H1 (cell line): Measurements from ENCODE around the gene CSNK2B.

Source experiments
- BCL11A ChIP-seq, 2 experiments: IDR thresholded peaks; one replicate each; pipeline ENCODE4 v1.6.1; 2011; ENCODE audit warnings: low read depth in 2 of 2, low read length in 2 of 2, mild to moderate bottlenecking in 2 of 2
- CEBPB ChIP-seq: IDR thresholded peaks from 2 replicates; pipeline ENCODE4 v1.6.1; 2012; ENCODE audit warnings: low read depth, low read length
- EGR1 ChIP-seq: IDR thresholded peaks from 2 replicates; pipeline ENCODE4 v1.6.1; 2011; ENCODE audit warnings: low read depth, low read length, borderline replicate concordance
- EZH2 ChIP-seq: fragments of 200-600 bp; sonication (generic); IDR thresholded peaks from 2 replicates; pipeline ENCODE4 v1.7.1; 2012; ENCODE audit warnings: low read depth, mild to moderate bottlenecking, moderate library complexity, low read length, inconsistent platforms; ENCODE audit not compliant: severe bottlenecking
- FOSL1 ChIP-seq: IDR thresholded peaks from 2 replicates; pipeline ENCODE4 v1.6.1; 2011; ENCODE audit warnings: mild to moderate bottlenecking, low read depth, low read length, moderate library complexity; ENCODE audit not compliant: insufficient read depth
- GTF2F1 ChIP-seq: IDR thresholded peaks from 2 replicates; pipeline ENCODE4 v1.6.1; 2012; ENCODE audit warnings: low read depth, low read length, improper control_type of control experiment, borderline replicate concordance
- HDAC6 ChIP-seq: IDR thresholded peaks from one replicate; pipeline ENCODE4 v1.7.1; 2012; ENCODE audit warnings: low read depth, mild to moderate bottlenecking, inconsistent platforms, low read length, moderate library complexity
- KDM4A ChIP-seq: IDR thresholded peaks from one replicate; pipeline ENCODE4 v1.7.1; 2012; ENCODE audit warnings: low read depth, mild to moderate bottlenecking, moderate library complexity, low read length, inconsistent platforms; ENCODE audit not compliant: severe bottlenecking
- POLR2A ChIP-seq, 2 experiments: IDR thresholded peaks; 1 replicate in 1 of 2; 2 replicates in 1 of 2; pipeline ENCODE4 v1.6.1; 2011; ENCODE audit warnings: low read depth in 2 of 2, low read length in 2 of 2, mild to moderate bottlenecking in 2 of 2; ENCODE audit errors: control extremely low read depth in 1 of 2
- RAD21 ChIP-seq, 2 experiments: IDR thresholded peaks in 1 of 2; conservative IDR thresholded peaks in 1 of 2; 2 replicates each; pipeline ENCODE4 v1.6.1; 2011; ENCODE audit warnings: low read depth in 2 of 2, low read length in 2 of 2, improper control_type of control experiment in 1 of 2, inconsistent platforms in 1 of 2, mild to moderate bottlenecking in 1 of 2, moderate library complexity in 1 of 2
- RBBP5 ChIP-seq: IDR thresholded peaks from 2 replicates; pipeline ENCODE4 v1.7.1; 2012; ENCODE audit warnings: low read depth, mild to moderate bottlenecking, inconsistent platforms, low read length, moderate library complexity, borderline replicate concordance
- RFX5 ChIP-seq: IDR thresholded peaks from 2 replicates; pipeline ENCODE4 v1.6.1; 2011; ENCODE audit warnings: low read depth, low read length, improper control_type of control experiment, borderline replicate concordance
- TF ChIP-seq, protein P1 (sequence below), 3 experiments: IDR thresholded peaks; 1 replicate in 2 of 3; 2 replicates in 1 of 3; pipeline versions ENCODE4 v1.5.1 to v1.6.1; 2011; ENCODE audit warnings: low read length in 3 of 3, mild to moderate bottlenecking in 3 of 3, inconsistent platforms in 2 of 3, low read depth in 1 of 3, moderate library complexity in 1 of 3; ENCODE audit not compliant: insufficient read depth in 1 of 3; ENCODE audit errors: control extremely low read depth in 1 of 3

GRCh38 chr6:31687860-31688693 is 22.2 kb downstream of the CSNK2B start:
- TF ChIP-seq RBBP5 (no peak), BCL11A (IDR thresholded peaks at IDR 0.05; ENCODE audit: low read depth in 2 of 2, low read length in 2 of 2) (no peak), POLR2A (IDR thresholded peaks at IDR 0.05; ENCODE audit: control extremely low read depth in 1 of 2, low read depth in 2 of 2, low read length in 2 of 2) (no peak), CEBPB (no peak), EGR1 (no peak), EZH2 (no peak), FOSL1 (no peak), RAD21 (IDR thresholded peaks at IDR 0.05 in 1 of 2, conservative IDR thresholded peaks at IDR 0.05 in 1 of 2; ENCODE audit: low read depth in 2 of 2, low read length in 2 of 2) (no peak), GTF2F1 (no peak), RFX5 (no peak), HDAC6 (no peak), KDM4A (no peak)
- TF ChIP-seq, protein P1, sequence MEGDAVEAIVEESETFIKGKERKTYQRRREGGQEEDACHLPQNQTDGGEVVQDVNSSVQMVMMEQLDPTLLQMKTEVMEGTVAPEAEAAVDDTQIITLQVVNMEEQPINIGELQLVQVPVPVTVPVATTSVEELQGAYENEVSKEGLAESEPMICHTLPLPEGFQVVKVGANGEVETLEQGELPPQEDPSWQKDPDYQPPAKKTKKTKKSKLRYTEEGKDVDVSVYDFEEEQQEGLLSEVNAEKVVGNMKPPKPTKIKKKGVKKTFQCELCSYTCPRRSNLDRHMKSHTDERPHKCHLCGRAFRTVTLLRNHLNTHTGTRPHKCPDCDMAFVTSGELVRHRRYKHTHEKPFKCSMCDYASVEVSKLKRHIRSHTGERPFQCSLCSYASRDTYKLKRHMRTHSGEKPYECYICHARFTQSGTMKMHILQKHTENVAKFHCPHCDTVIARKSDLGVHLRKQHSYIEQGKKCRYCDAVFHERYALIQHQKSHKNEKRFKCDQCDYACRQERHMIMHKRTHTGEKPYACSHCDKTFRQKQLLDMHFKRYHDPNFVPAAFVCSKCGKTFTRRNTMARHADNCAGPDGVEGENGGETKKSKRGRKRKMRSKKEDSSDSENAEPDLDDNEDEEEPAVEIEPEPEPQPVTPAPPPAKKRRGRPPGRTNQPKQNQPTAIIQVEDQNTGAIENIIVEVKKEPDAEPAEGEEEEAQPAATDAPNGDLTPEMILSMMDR (IDR thresholded peaks at IDR 0.05; ENCODE audit: control extremely low read depth in 1 of 3, insufficient read depth in 1 of 3, low read depth in 1 of 3, low read length in 3 of 3) = no peak
